RPMI7951 (cell line): Measurements from ENCODE around the gene PPP3CA. TPM values are rescaled to one million over a fixed set of nuclear protein-coding genes. Genes with fewer than 3 reads are reported as not detected.

Experiments
- DNase-seq: peaks from one replicate; pipeline ENCODE4 v3.0.0-alpha.2; 2012; ENCODE audit warnings: low read depth
- total RNA-seq: library from RNA; depleted of rRNA; stranded (reverse); fragments of >200 nt; shearing (Covaris generic); gene quantifications from 2 replicates; pipeline ENCODE4 v1.2.3, GENCODE V29; 2014

PPP3CA gene
- total RNA-seq, 1 experiment from 2014 or later: 45.4 TPM

- DNase-seq: no peak
Measured at GRCh38 chr4:101177154-101177553, 170.2 kb downstream of the PPP3CA start.

DNA sequence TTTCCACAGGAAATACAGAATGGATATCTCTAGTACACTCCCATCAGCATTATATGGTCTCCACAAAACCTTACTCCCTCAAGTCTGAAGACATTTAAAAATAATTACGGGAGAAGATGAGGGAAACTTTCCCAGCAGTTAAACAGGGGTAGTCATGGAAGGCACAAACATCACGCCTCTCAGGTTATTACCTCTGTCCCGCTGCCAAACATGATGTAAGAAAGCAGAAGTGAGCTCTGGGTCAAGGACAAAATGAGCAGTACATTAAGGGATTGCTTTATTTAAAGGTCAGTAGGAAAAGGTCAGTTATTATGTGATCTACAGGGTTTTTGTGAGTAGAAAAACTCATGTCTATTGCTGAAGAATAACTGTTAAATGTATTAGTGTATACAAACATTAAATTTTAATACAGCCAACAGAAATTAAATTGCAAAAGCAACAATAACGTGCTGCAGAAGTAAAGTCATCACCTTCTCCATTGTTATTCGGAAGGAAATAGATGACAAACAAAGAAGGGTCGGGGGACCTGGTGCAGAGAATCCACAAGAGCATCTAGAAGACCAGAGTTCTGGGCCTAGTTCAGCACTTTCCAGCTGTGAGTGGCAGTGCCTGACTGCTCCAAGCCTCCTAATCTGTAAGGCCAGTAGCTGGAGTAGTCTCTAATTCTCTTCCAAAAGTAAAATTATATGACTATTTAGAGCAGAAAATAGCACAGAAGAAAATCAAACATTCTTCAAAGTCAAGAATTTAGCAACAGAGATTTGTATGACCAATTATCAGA is 171.2 kb downstream of the PPP3CA start:
- no peak for DNase-seq

GRCh38 chr4:101174679-101175345 is 172.5 kb downstream of the PPP3CA start:
- DNase-seq: no peak

DNA sequence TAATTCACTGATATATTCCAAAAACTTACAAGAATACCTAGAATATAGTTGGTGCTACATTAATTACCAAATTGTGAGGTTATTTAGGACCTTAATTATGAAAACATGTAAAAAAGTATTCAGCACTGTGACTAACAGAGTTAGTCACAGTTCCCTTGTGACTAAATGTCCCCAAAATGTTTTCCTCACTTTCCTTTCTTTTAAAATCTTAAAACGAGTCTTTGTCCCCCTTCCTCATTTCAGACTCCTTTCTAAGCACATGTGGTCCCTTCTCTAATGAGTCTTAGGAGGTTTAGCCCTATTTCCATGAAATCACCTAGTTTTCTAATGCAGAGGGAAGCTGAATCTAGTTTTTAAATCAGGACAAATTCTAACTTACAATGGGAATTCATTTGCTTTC is 175.0 kb downstream of the PPP3CA start:
- no peak for DNase-seq

GRCh38 chr4:101171747-101172146 is 175.6 kb downstream of the PPP3CA start:
- no peak for DNase-seq

DNA sequence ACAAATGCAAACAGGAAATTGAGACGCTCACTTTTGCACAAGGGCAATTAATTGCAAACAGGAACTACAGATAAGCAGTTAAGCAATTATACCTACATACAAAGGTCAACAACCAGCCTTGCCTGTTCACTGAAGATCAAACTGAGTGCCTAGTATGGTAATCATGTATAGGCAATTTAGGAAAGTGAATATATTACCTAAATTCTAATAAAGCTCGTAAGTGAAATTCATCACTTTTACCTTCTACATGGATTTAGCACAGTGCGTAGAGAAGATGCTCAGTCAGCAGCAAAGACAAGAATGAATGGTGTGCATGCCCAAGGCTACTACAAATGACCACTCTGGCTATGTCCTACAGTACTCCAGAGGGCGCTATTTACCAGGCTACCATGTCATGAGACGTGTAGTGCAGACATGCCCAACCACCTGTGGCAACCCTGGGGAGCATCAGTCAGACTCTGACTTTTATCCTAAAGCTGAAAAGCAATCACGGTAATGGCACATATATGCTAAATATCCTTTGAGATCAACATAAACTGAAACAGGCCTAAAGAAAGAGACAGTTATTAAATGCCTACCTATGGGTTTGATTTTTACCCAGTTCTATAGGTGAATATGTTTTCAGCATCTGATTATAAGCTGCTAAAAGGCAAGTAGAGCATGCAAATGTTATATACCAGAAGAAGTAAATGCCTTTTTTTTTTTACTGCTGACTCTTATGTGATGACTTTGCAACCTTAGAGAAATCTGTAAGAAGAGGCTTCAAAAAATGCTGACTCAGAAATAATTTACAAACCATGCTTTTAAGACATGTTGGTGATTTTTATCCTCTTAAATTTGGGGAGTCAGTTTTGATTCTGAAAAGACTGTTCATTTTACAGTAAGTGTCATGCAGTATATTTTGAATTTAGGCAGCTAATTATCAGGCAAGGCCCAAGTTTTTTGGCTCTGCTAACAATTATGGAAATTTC is 178.0 kb downstream of the PPP3CA start:
- peak; percentile 62 for DNase-seq

- no peak for DNase-seq
Measured at GRCh38 chr4:101163936-101164335, 183.4 kb downstream of the PPP3CA start.

DNA sequence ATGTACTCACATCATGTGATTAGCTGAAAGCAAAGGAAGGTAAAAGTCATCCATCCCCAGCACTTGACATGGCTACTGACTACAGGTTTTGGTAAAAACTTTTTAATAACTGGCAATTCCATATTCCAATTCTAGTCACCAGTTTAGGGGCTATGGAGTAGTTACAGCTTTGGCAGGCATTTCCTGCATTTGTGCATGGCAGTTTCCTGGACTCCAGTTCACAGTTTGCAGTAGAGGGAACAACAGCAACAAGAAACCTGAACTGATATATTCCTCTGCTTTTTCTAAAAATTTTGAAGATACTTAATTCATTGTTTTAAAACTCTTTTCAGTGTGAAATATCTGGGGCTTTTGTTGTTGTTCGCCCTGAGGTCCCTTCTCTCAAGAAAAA is 184.3 kb downstream of the PPP3CA start:
- DNase-seq: no peak

DNA sequence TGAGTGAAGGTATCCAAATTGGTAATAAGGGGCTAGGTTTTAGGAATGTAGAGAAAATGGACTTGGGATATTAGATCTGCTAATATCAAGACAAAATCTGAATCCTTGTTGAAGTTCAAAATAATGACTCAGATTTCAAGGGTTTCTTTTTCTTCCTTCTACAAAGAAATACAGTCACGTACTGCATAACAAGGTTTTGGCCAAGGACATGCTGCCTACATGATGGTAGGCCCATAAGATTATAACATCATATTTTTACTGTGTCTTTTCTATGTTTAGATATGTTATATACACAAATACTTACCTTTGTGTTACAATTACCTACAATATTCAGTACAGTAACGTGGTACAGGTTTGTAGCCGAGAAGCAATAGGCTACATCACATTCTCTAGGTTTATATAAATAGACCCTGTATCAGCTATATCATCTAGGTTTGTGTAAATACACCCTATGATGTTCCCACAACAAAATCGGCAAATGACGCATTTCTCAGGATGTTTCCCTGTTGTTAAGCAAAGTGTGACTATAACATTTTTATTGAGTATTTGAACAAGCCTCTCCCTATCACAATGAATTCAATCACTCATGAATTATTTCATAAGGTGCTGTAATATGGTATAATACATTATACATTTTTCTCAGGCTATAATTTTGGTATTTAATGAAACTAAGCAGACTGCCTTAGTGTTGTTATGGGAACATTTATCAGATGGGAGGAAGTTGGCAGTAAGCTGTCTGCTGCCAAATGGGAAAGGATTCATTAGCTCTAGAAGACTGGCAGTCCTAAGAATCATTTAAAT is 186.3 kb downstream of the PPP3CA start:
- no peak for DNase-seq

DNA sequence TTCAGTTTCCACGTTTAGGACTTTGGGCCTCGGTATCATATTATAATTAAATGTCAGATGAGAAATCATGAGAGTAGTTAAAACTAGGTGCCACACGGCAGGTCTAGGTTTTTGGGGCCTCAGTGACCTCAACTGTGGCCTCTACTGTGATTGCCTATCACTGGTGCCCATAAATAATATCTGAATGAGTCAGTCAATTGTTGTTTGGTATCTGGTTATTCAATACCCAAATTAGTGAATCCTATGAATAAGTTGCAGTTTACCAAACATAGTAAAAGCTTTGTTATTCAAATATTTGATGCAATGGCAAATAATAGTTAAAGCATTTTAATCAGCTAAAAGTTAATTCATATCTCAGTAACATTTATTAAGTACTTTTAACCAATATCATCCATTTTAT is 188.8 kb downstream of the PPP3CA start:
- no peak for DNase-seq

DNA sequence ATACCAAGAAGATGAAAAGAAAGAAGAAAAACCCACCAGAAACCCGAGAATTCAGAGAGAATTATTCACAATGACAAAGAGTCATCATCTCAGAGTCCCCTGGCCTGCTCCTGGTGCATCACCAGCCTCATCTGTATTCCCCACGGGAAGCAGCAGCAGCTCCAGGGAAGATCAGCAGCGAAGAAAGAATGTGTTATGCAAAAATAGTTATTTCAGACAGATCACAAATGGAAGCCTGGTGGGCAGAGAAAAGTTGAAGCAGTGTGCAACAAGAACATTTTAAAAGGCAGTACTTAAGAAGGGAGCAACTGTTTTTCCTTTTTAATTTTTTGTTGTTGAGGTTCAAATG is 189.2 kb downstream of the PPP3CA start:
- peak; percentile 43 for DNase-seq

- DNase-seq: peak; percentile 22
Measured at GRCh38 chr4:101157415-101158133, 189.8 kb downstream of the PPP3CA start.

DNA sequence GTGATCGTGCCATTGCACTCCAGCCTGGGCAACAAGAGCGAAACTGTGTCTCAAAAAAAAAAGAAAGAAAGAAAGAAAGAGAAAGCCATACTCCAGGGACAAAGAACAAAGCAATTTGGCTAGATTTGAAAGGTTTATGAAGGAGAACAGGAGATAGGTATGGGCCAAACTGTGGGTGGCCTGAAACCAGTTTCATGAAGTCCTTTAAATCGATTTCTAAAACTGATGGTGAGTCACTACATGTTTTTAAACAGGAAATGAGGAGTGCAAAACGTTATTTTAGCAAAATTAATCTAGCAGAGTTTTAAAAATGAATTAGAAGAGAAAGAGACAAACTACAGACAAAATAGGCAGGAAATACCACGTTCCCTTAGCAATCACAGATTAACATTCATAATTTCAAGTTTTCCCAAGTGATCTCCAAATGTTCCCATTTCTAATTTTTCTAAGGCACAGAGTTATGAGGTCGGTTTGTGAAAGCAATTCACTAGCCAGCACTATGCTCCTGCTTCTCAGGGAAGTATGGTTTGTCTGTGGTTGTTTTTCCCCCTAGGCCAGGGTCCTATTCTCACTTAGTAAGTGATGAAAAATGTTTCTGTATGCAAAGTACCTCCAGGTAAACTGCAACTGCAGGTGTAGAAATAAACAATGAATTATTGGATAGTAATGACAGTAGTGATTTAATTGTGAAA is 190.6 kb downstream of the PPP3CA start:
- DNase-seq: no peak

DNA sequence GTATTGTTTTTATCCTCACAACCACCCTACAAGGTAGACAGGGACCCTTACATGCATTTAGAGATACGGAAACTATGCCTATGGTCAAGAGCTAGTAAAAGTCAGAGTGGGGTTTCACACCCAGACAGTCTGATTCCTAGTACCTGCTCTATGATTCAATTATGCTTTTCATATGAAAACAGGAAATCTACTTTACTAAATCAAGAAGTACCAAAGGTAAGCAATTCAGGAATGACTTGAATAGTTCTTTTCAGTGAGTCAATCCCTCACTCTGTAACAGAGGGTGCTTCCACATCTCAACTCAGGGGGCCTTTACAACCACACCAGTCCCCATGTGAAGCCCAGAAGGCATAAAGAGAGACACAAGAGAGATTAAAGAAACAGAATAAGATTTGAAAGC is 191.4 kb downstream of the PPP3CA start:
- no peak for DNase-seq

GRCh38 chr4:101155368-101155767 is 192.0 kb downstream of the PPP3CA start:
- DNase-seq: peak; percentile 92

DNA sequence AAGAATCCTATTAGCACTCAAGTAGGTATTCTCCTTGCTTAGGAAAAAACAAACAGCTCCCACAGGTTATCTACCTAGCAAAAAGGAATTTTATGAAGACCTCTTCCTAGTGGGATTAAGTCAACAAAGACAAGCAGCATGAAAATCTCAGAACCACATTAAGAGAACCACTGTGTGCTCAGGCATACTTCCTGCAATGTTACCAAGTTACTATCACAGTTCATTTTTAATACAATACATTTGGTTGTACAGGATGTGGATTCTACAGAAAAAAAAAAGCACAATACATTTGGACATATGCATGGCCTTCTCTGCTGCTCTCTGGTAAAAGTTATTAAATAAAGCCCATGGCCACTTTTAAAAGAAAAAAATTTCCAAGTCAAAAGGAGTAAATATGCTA is 193.7 kb downstream of the PPP3CA start:
- DNase-seq: no peak

DNA sequence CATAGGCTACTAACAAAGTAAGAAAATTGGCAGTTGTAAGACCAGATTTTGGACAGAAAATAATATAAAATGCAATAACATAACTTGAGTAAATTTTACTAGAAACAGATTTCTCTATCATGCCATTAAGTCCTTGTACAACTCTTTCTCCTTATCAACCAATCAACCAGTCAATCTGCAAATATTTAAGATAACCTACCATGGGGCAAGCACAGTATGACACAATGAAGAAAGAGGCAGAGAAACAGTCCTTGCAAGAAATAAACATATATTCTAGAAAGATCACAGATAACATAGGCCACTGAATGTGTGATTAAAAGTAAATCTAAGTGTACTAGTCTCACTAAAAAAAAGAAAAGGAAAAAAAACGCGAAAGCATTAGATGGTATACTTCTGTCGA is 194.8 kb downstream of the PPP3CA start:
- no peak for DNase-seq

DNA sequence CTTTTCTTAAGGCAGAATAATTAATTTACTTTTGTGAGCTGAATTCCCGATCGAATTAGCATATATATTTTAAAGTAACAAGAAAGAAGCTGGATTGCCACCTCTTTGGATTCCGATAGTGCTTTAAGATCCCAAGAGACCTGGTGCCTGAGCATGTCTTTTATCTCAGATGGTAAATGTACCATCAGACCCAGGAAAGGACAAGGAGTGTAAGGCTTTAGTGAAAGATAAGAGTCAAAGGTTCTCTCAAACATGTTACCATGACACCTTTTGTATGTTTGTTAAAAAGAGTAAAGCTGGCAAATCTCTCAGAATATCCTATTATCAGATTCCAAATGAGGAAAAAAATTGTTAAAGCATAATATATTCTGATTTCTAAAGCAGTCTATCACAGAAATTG is 198.8 kb downstream of the PPP3CA start:
- no peak for DNase-seq

GRCh38 chr4:101147283-101147682 is 200.0 kb downstream of the PPP3CA start:
- no peak for DNase-seq

- DNase-seq: no peak
Measured at GRCh38 chr4:101145021-101145420, 202.3 kb downstream of the PPP3CA start.
